K562 (cell line): ENCODE measurements around the gene HSPA4L. TPM values are rescaled to one million over a fixed set of nuclear protein-coding genes. Genes with fewer than 3 reads are reported as not detected.

ENCODE experiments used
- ASH1L ChIP-seq: fragments of 450-650 bp; IDR thresholded peaks from 2 replicates; pipeline ENCODE4 v1.6.1; 2018; ENCODE audit warnings: borderline replicate concordance, mild to moderate bottlenecking, low read depth; ENCODE audit not compliant: partially characterized antibody
- BRF1 ChIP-seq: IDR thresholded peaks from 3 replicates; pipeline ENCODE4 v1.6.1; 2011; ENCODE audit warnings: borderline replicate concordance, mild to moderate bottlenecking; ENCODE audit not compliant: insufficient read length; ENCODE audit errors: extremely low read depth
- CBFB ChIP-seq: sonication (generic); formaldehyde crosslinking; IDR thresholded peaks from 2 replicates; pipeline ENCODE4 v1.4.0; 2020; ENCODE audit warnings: mild to moderate bottlenecking, missing genetic modification reagents
- DDX20 ChIP-seq: fragments of 450-650 bp; IDR thresholded peaks from 2 replicates; pipeline ENCODE4 v1.6.1; 2016; ENCODE audit warnings: missing genetic modification characterization, low read depth, mild to moderate bottlenecking, missing compliant biosample characterization, moderate library complexity
- HNRNPL ChIP-seq: fragments of 200-400 bp; formaldehyde crosslinking; IDR thresholded peaks from 2 replicates; pipeline ENCODE4 v1.6.1; 2017; ENCODE audit warnings: low read depth, mild to moderate bottlenecking, low read length
- NCOR1 ChIP-seq: fragments of 450-650 bp; IDR thresholded peaks from 2 replicates; pipeline ENCODE4 v1.6.1; 2016; ENCODE audit warnings: mild to moderate bottlenecking, moderate library complexity
- POU5F1 ChIP-seq: fragments of 150-350 bp; IDR thresholded peaks from 2 replicates; pipeline ENCODE4 v1.6.1; 2014; ENCODE audit warnings: borderline replicate concordance, low read length, low read depth, mild to moderate bottlenecking; ENCODE audit not compliant: partially characterized antibody
- SETDB1 ChIP-seq: IDR thresholded peaks from one replicate; pipeline ENCODE4 v1.6.1; 2012; ENCODE audit warnings: low read length, control low read depth, inconsistent platforms
- SIN3A ChIP-seq, 2 experiments: fragments of 150-350 bp in 1 of 2; IDR thresholded peaks; 2 replicates each; pipeline ENCODE4 v1.6.1; 2011 to 2016; ENCODE audit warnings: borderline replicate concordance in 2 of 2, low read depth in 2 of 2, low read length in 2 of 2, mild to moderate bottlenecking in 2 of 2, moderate library complexity in 2 of 2; ENCODE audit not compliant: control insufficient read depth in 1 of 2
- SRSF3 ChIP-seq: fragments of 200-400 bp; formaldehyde crosslinking; IDR thresholded peaks from 2 replicates; pipeline ENCODE4 v1.6.1; 2016; ENCODE audit warnings: mild to moderate bottlenecking, low read length, moderate library complexity; ENCODE audit not compliant: insufficient read depth
- ZNF551 ChIP-seq: fragments of 250-450 bp; sonication (Bioruptor Pico); IDR thresholded peaks from 2 replicates; pipeline ENCODE4 v1.5.0; 2021; ENCODE audit warnings: mild to moderate bottlenecking, moderate library complexity
- ZNF644 ChIP-seq: fragments of 200-800 bp; sonication (Bioruptor generic); IDR thresholded peaks from 2 replicates; pipeline ENCODE4 v1.6.1; 2016; ENCODE audit warnings: low read depth, missing genetic modification characterization, missing compliant biosample characterization
- polyA plus RNA-seq, 8 experiments: library from polyadenylated mRNA; depleted of rRNA in 4 of 8; stranded (reverse) in 5 of 8; unstranded in 3 of 8; fragments of >200 nt; fragmentation: Nextera tagmentation in 2 of 8; fragmentation: Illumina TruSeq in 1 of 8; extraction: Ambion mirVana in 2 of 8; extraction: Trizol in 1 of 8; gene quantifications; 2 replicates each; pipeline versions ENCODE4 v1.2.1 to v1.2.3, GENCODE V29; 2011 to 2014; ENCODE audit warnings: inconsistent platforms in 1 of 8, missing spikeins in 1 of 8
- total RNA-seq, 7 experiments: library from RNA; depleted of rRNA in 6 of 7; stranded (reverse); fragments of >200 nt in 6 of 7; fragmentation: Illumina TruSeq in 2 of 7; extraction: Trizol in 2 of 7; gene quantifications; 2 replicates each; pipeline versions ENCODE4 v1.2.1 to v1.2.3, GENCODE V29; 2011 to 2021; ENCODE audit warnings: low replicate concordance in 1 of 7
- TF ChIP-seq, protein P1 (sequence below): IDR thresholded peaks from 2 replicates; pipeline ENCODE4 v1.6.1; 2011; ENCODE audit not compliant: insufficient read length; ENCODE audit errors: extremely low read depth
- TF ChIP-seq, protein P2 (sequence below): sonication (generic); formaldehyde crosslinking; IDR thresholded peaks from 2 replicates; pipeline ENCODE4 v1.8.0; 2022; ENCODE audit warnings: mild to moderate bottlenecking, missing genetic modification reagents
- TF ChIP-seq, protein P3 (sequence below): fragments of 450-650 bp; formaldehyde crosslinking; conservative IDR thresholded peaks from 2 replicates; pipeline ENCODE4 v1.4.0; 2022; ENCODE audit warnings: mild to moderate bottlenecking, missing genetic modification characterization
- TF ChIP-seq, protein P4 (sequence below): fragments of 250-450 bp; sonication (Bioruptor Pico); IDR thresholded peaks from 2 replicates; pipeline ENCODE4 v1.5.0; 2021
- TF ChIP-seq, protein P5 (sequence below), 3 experiments: fragments of 200-800 bp in 1 of 3; fragments of 250-450 bp in 1 of 3; fragments of 450-650 bp in 1 of 3; sonication (Bioruptor Pico) in 1 of 3; sonication (Bioruptor generic) in 1 of 3; formaldehyde crosslinking in 1 of 3; IDR thresholded peaks; 2 replicates each; pipeline versions ENCODE4 v1.6.1 to v1.8.0; 2016 to 2022; ENCODE audit warnings: mild to moderate bottlenecking in 2 of 3, missing genetic modification characterization in 2 of 3, missing compliant biosample characterization in 1 of 3, moderate library complexity in 1 of 3
- TF ChIP-seq, protein P6 (sequence below): fragments of 250-450 bp; sonication (Bioruptor Pico); IDR thresholded peaks from 2 replicates; pipeline ENCODE4 v1.8.0; 2022; ENCODE audit warnings: moderate library complexity, mild to moderate bottlenecking, inconsistent platforms

The HSPA4L gene
- total and polyA plus RNA-seq, 9 of the 15 experiments (the other 6 are each of a cell fraction or from before 2014, with no cell fraction given): 12.3 to 37.0 (median 21.7) TPM

DNA sequence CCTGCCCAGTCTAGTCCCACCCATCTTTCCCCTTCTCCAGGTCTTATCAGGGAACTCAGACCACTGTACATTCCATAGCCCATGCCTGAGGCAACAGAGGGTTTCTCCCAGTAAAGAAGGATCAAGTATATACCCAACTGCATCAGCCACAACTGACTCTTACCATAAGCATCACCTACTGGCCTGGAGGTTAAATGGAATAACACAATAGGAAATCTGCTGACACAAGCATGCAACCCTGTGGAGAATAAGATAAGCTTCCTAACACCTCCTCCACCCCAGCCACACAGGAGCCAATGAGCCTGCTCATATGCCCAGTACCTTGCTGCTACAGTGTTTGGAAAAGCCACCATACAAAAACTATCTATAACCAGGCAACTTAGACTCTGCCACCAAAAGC lies 63.9 kb downstream of the HSPA4L start (continued):
- TF ChIP-seq, protein P1, sequence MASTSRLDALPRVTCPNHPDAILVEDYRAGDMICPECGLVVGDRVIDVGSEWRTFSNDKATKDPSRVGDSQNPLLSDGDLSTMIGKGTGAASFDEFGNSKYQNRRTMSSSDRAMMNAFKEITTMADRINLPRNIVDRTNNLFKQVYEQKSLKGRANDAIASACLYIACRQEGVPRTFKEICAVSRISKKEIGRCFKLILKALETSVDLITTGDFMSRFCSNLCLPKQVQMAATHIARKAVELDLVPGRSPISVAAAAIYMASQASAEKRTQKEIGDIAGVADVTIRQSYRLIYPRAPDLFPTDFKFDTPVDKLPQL: no peak
- TF ChIP-seq SETDB1 (no peak), SIN3A (IDR thresholded peaks at IDR 0.05; ENCODE audit: borderline replicate concordance in 2 of 2, control insufficient read depth in 1 of 2, low read depth in 2 of 2, low read length in 2 of 2) (no peak), NCOR1 (peak; percentile 38; the same call in 1 of the 2 replicates), DDX20 (tag) (no peak), POU5F1 (no peak), ZNF644 (tag) (no peak), CBFB (CRISPR knock-in tag) (no peak), ASH1L (no peak), BRF1 (no peak), SRSF3 (no peak), HNRNPL (no peak), ZNF551 (no peak)
- TF ChIP-seq, protein P2, sequence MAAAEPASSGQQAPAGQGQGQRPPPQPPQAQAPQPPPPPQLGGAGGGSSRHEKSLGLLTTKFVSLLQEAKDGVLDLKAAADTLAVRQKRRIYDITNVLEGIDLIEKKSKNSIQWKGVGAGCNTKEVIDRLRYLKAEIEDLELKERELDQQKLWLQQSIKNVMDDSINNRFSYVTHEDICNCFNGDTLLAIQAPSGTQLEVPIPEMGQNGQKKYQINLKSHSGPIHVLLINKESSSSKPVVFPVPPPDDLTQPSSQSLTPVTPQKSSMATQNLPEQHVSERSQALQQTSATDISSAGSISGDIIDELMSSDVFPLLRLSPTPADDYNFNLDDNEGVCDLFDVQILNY (CRISPR knock-in tag): no peak
- TF ChIP-seq, protein P3, sequence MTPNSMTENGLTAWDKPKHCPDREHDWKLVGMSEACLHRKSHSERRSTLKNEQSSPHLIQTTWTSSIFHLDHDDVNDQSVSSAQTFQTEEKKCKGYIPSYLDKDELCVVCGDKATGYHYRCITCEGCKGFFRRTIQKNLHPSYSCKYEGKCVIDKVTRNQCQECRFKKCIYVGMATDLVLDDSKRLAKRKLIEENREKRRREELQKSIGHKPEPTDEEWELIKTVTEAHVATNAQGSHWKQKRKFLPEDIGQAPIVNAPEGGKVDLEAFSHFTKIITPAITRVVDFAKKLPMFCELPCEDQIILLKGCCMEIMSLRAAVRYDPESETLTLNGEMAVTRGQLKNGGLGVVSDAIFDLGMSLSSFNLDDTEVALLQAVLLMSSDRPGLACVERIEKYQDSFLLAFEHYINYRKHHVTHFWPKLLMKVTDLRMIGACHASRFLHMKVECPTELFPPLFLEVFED: no peak
- TF ChIP-seq, protein P4, sequence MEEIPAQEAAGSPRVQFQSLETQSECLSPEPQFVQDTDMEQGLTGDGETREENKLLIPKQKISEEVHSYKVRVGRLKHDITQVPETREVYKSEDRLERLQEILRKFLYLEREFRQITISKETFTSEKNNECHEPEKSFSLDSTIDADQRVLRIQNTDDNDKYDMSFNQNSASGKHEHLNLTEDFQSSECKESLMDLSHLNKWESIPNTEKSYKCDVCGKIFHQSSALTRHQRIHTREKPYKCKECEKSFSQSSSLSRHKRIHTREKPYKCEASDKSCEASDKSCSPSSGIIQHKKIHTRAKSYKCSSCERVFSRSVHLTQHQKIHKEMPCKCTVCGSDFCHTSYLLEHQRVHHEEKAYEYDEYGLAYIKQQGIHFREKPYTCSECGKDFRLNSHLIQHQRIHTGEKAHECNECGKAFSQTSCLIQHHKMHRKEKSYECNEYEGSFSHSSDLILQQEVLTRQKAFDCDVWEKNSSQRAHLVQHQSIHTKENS (CRISPR knock-in tag): no peak
- TF ChIP-seq, protein P5, sequence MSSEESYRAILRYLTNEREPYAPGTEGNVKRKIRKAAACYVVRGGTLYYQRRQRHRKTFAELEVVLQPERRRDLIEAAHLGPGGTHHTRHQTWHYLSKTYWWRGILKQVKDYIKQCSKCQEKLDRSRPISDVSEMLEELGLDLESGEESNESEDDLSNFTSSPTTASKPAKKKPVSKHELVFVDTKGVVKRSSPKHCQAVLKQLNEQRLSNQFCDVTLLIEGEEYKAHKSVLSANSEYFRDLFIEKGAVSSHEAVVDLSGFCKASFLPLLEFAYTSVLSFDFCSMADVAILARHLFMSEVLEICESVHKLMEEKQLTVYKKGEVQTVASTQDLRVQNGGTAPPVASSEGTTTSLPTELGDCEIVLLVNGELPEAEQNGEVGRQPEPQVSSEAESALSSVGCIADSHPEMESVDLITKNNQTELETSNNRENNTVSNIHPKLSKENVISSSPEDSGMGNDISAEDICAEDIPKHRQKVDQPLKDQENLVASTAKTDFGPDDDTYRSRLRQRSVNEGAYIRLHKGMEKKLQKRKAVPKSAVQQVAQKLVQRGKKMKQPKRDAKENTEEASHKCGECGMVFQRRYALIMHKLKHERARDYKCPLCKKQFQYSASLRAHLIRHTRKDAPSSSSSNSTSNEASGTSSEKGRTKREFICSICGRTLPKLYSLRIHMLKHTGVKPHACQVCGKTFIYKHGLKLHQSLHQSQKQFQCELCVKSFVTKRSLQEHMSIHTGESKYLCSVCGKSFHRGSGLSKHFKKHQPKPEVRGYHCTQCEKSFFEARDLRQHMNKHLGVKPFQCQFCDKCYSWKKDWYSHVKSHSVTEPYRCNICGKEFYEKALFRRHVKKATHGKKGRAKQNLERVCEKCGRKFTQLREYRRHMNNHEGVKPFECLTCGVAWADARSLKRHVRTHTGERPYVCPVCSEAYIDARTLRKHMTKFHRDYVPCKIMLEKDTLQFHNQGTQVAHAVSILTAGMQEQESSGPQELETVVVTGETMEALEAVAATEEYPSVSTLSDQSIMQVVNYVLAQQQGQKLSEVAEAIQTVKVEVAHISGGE (CRISPR knock-in tag; IDR thresholded peaks at IDR 0.05): no peak
- TF ChIP-seq, protein P6, sequence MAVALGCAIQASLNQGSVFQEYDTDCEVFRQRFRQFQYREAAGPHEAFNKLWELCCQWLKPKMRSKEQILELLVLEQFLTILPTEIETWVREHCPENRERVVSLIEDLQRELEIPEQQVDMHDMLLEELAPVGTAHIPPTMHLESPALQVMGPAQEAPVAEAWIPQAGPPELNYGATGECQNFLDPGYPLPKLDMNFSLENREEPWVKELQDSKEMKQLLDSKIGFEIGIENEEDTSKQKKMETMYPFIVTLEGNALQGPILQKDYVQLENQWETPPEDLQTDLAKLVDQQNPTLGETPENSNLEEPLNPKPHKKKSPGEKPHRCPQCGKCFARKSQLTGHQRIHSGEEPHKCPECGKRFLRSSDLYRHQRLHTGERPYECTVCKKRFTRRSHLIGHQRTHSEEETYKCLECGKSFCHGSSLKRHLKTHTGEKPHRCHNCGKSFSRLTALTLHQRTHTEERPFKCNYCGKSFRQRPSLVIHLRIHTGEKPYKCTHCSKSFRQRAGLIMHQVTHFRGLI (CRISPR knock-in tag): no peak
